IPS-NIHi11 (cell line): Measurements from ENCODE around the gene RAB9B.
"Not testable (repeated sequence)": the region's sequence is repeated elsewhere in the genome, so short reads cannot be mapped to it uniquely, and the experiment has no call there.

Experiments
- DNase-seq: peaks from one replicate; pipeline ENCODE4 v3.0.0; 2012; ENCODE audit warnings: mixed read lengths, low spot score

Gene RAB9B

GRCh38 chrX:103831803-103832544 lies at the start of gene RAB9B:
Gene RAB9B (minus strand): TSS chrX:103832257. CDS start chrX:103825784, 6,473 bp downstream.
- peak; percentile 86 for DNase-seq

DNA sequence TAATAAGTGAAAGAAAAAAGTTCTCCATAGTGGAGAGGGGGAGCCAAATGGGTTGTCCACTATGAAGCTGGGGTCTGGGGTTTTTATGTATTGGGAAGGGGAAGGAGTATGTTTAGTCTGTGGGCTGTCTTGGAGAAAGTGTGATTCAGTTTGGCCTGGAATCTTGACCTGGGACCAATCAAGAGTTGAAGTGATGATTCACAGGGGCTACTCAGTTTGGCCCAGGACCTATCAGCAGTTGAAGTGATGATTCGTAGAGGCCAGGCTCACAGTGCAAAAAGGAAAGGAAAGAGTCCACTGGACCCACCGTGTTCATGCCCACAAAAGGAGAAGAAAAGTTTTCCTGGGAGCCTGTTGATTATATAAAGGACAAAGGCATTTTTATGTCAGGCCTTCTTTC lies 47.3 kb upstream of the RAB9B start:
- no peak for DNase-seq

DNA sequence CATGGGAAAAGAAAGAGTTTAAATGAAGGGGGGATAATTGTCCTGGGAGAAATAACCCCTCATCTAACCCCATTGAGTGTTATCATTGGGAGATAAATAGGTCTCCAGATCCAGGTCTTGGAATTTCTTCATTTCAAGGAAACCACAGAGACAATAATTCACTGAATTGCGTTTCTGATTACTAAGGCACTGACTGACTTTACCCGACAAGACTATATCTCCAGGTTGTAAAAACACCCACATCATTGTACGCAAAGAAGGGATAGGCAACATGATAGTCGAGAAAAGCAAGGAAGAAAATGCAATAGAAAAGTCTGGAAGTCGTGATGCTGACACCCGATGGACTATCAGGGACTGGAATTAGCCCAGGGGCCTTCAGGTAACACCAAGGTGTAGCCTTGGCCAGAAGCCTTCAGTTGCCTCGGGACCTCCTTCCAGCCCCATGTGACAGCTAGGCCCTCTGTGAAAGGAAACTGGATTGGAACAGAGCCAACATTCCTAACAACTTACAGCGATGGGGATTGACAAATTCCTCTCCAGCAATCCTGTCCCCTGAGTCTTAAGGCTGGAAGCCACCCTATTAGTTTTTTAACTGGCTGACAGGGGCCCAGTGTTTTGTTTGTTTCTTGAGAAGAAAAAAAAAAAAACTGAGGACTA lies 46.5 kb upstream of the RAB9B start:
- DNase-seq, result peak; percentile 27

- DNase-seq, result no peak
These were observed 45.5 kb upstream of the RAB9B start for GRCh38 chrX:103877571-103877970.

DNA sequence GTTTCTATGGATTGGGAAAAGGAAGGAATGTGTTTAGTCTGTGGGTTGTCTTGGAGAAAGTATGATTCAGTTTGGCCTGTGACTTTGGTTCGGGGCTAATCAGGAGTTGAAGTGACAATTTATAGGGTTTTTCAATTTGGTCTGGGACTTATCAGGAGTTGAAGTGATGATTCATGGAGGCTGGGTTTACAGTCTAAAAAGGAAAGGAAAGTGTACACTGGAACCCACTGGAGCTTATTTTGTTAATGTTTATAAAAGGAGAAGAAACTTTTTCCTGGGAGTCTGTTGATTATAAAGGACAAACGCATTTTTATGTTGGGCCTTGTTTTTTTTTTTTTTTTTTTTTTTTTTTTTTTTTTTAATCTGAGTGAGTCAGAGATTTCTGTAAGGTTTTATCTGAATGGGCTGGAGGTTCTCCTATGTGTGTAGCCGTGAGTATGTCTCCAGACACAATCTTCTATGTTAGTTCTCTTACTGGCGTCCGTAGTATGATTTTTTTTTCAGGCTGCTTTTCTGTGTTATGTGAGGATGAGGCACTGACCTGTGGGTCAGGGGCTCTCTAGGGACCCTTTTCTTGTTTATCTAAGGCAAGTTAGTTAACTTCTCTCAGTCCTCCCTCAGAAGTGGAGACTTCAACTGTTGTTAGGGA lies 33.0 kb upstream of the RAB9B start:
- DNase-seq, result no peak

DNA sequence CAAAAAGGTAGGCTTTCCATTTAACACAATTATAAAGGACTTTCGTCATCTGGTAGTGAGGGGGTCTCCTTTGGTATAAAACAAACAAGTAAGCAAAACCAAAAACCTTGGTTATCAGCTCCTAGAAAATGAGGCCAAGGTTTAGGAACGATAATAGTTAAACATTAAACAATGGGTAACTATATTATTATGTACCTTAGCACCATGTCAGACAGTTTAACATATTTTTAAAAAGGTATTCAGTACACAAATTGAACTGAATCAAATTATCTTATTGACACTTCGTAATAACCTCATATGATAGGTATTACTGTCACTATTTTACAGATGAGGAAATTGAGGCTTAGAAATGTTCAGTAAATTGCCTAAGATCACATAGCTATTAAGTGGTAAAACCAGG lies 32.1 kb upstream of the RAB9B start:
- DNase-seq, result no peak

DNA sequence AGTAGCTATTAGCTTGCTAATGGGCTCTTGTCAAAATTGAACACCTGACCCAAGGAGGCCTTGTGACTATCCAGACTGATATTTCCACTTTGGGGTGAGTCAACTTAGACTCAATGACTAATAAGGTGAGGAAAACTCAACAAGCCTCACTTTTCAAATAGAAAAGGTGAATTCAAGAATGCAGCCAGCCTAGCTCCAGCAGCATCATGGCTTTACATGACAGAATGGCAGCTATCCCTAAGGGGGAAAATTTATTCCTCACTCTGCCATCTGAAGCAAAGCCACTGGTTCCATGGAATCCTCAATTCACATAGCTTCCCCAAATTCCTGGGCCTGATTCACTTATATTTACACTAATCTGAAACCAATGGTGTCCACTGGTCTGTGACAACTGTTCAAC lies 29.1 kb upstream of the RAB9B start:
- no peak for DNase-seq

GRCh38 chrX:103849558-103849957 lies 17.5 kb upstream of the RAB9B start:
- DNase-seq, result no peak

DNA sequence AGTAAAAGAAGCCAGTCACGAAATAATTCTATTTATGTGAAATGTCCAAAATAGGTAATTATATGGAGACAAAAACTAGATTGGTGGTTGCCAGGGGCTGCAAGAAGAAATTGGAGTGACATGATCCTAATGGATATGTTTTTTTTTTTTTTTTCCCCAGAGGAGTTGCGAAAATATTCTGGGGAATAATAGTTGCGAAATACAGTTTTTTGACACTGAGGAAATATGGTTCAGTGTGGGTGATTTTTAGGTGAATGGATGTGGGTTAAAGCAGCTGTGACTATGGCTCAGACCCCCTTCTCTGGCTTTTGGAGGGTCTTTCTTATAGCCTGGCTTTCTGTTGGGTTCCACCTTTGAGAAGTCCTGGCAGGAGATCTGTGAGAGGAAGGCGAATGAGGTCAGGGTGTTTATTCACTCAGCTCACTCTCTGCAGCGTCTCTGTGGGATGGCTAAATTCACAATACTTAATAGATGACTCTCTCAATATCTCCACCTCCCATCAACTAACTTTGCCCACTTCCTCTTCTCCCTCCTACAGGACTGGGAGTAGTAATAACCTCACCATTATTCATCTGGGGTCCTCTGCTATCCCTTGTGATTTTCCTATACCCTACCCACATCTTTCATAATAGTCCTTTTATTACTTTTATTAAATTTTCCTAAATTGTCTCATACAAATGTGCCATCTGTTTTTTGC lies 15.3 kb upstream of the RAB9B start:
- DNase-seq, result no peak

- DNase-seq, result no peak
These were observed 14.3 kb upstream of the RAB9B start for GRCh38 chrX:103846386-103846785.

DNA sequence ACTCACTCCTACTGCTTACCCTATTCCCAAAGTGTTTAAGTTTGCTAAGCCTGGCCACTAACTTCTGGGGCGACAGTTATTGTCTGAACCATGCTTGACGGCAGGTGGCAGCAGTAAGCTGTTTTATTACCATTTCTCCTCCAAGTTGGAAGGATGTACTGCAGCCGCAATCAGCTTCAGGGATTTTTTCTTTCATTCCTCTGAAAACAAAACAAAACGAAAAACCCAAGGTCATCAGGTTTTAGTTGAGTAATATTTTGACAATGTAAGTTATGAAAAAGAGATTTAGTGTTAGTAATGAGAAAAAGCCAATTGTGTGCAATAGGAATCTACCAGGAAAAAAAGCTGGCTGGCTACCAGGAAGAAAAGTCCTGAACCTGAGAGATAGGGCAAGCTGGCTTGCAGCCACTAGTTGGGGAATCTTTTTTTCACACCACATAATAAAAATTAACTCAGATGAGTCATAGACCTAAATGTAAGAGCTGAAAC lies 13.2 kb upstream of the RAB9B start:
- peak; percentile 54 for DNase-seq

- DNase-seq, result no peak
These were observed 7.3 kb upstream of the RAB9B start for GRCh38 chrX:103839404-103839803.

GRCh38 chrX:103831342-103831802 lies 685 bp downstream of the RAB9B start:
- DNase-seq, result no peak

GRCh38 chrX:103830848-103831247 lies 1.2 kb downstream of the RAB9B start:
- DNase-seq, result no peak

DNA sequence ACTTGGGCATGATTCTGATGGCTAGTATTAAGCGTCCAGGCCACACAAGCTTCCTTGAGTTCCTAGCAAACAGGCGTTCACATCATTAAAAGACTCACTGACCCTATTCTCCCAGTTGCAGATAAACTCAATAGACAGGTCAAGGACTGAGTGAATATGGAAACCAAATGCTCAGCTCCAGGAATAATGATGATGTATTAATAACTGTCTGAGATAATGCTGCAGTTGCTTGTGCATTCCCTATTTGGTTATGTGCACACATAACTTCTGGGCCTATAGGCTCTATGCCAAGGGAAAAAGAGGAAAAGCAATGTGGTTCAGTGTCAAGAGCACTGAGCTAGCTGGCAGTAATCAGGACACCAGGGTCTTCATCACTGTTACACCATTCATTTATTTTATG lies 3.5 kb downstream of the RAB9B start:
- no peak for DNase-seq

DNA sequence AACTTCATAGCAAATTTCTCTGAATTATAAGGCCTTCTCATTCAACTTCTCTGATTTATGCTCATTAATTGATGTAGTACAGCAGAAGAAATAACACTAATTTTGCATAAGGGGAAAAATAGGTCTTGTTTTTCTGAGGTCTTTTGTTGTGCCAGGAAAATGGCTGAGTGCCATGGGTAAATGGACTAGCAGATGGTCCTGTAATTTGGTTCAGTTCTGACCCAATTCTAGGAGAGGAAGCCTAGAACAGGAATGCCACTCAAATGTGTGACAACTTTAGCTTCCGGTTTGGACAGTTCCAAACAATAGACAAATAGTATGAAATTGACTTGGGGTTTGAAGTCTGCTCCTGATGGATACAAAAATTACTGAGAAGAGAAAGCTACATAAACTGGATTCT lies 6.2 kb downstream of the RAB9B start:
- no peak for DNase-seq

- no peak for DNase-seq
These were observed 8.5 kb downstream of the RAB9B start for GRCh38 chrX:103823591-103823990.

- DNase-seq, result not testable (repeated sequence)
These were observed 11.3 kb downstream of the RAB9B start for GRCh38 chrX:103820802-103821201.

- no peak for DNase-seq
These were observed 13.0 kb downstream of the RAB9B start for GRCh38 chrX:103818842-103819619.

DNA sequence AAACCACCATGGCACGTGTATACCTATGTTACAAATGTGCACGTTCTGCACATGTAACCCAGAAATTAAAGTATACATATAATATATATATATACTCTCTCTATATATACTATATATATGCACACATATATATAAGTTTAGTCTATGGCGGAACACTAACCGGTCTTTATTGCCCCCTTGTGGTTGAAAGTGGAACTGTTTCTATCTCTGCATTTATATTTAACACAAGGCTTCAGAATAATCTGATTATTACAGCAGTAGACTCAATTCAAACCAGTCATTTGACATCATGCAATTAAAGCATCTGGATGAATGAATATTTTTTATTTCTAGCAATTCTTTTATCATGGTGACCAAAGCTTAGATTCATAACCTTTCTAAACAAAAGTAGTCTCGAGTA lies 14.6 kb downstream of the RAB9B start:
- DNase-seq, result peak; percentile 13

DNA sequence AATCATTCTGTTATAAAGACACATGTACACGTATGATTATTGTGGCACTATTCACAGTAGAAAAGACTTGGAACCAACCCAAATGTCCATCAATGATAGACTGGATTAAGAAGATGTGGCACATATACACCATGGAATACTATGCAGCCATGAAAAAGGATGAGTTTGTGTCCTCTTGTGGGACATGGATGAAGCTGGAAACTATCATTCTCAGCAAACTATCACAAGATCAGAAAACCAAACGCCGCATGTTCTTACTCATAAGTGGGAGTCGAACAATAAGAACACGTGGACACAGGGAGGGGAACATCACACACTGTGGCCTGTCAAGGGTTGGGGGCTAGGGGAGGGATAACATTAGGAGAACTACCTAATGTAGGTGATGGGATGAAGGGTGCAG lies 15.0 kb downstream of the RAB9B start:
- DNase-seq, result not testable (repeated sequence)

DNA sequence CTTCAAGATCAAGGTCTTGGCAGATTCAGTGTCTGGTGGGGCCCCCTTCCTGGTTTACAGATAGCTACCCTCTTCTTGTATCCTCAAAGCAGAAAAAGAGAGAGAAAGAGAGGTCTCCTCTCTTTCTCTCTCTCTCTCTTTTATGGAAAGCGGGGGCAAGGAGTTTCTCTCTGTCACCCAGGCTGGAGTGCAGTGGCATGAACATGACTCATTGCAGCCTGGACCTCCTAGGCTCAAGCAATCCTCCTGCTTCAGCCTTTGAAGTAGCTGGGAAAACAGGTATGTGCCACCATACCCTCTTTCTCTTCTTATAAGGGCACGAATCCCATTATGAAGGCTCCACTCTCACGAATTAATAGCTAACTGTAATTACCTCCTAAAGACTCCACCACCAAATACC lies 20.2 kb downstream of the RAB9B start:
- no peak for DNase-seq
